Karpas-422 (cell line): ENCODE data around the gene TMEM132C. TPM values are rescaled to one million over a fixed set of nuclear protein-coding genes. Genes with fewer than 3 reads are reported as not detected.

ENCODE experiments used
- DNase-seq: peaks from one replicate; pipeline ENCODE4 v3.0.0-alpha.2; 2015
- H2AFZ ChIP-seq: fragments of 200-600 bp; sonication (generic); 2 replicates; pipeline ENCODE4 v1.6.1; 2014; ENCODE audit warnings: antibody characterized with exemption, low read length, mixed read lengths
- H3K27ac ChIP-seq: fragments of 200-600 bp; sonication (generic); 2 replicates; pipeline ENCODE4 v1.5.1; 2014; ENCODE audit warnings: mild to moderate bottlenecking, low read length, moderate library complexity
- H3K27me3 ChIP-seq: fragments of 200-600 bp; sonication (generic); 2 replicates; pipeline ENCODE4 v1.6.1; 2014; ENCODE audit warnings: low read length, mixed read lengths
- H3K36me3 ChIP-seq: fragments of 200-600 bp; sonication (generic); 2 replicates; pipeline ENCODE4 v1.6.1; 2014; ENCODE audit warnings: low read length, mixed read lengths; ENCODE audit not compliant: insufficient read depth
- H3K4me1 ChIP-seq: fragments of 200-600 bp; sonication (generic); 2 replicates; pipeline ENCODE4 v1.6.1; 2014; ENCODE audit warnings: mild to moderate bottlenecking, low read length, mixed read lengths
- H3K4me2 ChIP-seq: fragments of 200-600 bp; sonication (generic); 2 replicates; pipeline ENCODE4 v1.6.1; 2014; ENCODE audit warnings: low read length, low read depth, mild to moderate bottlenecking; ENCODE audit not compliant: poor library complexity, severe bottlenecking
- H3K4me3 ChIP-seq: fragments of 200-600 bp; sonication (generic); 2 replicates; pipeline ENCODE4 v1.5.1; 2014; ENCODE audit warnings: mild to moderate bottlenecking, antibody characterized with exemption, low read length, mixed read lengths
- H3K79me2 ChIP-seq: fragments of 200-600 bp; sonication (generic); 2 replicates; pipeline ENCODE4 v1.6.1; 2014; ENCODE audit warnings: mild to moderate bottlenecking, low read length, mixed read lengths
- H3K9ac ChIP-seq: fragments of 200-600 bp; sonication (generic); 2 replicates; pipeline ENCODE4 v1.6.0; 2014; ENCODE audit warnings: low read length
- H3K9me2 ChIP-seq: fragments of 200-600 bp; sonication (generic), shearing (Covaris generic); replicated peaks from 2 replicates; pipeline ENCODE4 v1.6.0; 2014; ENCODE audit warnings: mild to moderate bottlenecking, low read length, moderate library complexity; ENCODE audit not compliant: insufficient read depth
- H3K9me3 ChIP-seq: fragments of 300-700, 200-600 bp; sonication (generic); 2 replicates; pipeline ENCODE4 v1.6.1; 2014; ENCODE audit warnings: low read length, mixed read lengths
- H4K20me1 ChIP-seq: fragments of 200-600 bp; sonication (generic); 2 replicates; pipeline ENCODE4 v1.6.1; 2014; ENCODE audit warnings: mild to moderate bottlenecking, antibody characterized with exemption, low read length, low read depth; ENCODE audit not compliant: insufficient read depth
- total RNA-seq: library from RNA; depleted of rRNA; stranded (reverse); fragments of >200 nt; shearing (Covaris generic); gene quantifications from 2 replicates; pipeline ENCODE4 v1.2.3, GENCODE V29; 2014; ENCODE audit warnings: low replicate concordance

The TMEM132C gene
- total RNA-seq, 1 experiment from 2014 or later = not detected

GRCh38 chr12:128365032-128365431, 98.1 kb downstream of the TMEM132C start:
- H3K27me3 ChIP-seq = no peaks in the 10 kb centered on the region

GRCh38 chr12:128365651-128366231, 98.8 kb downstream of the TMEM132C start:
- no peak overlapping the region for H3K9ac ChIP-seq
- no peak overlapping the region for H3K27ac ChIP-seq
- no peaks in the 10 kb centered on the region for H4K20me1 ChIP-seq
- no peaks in the 10 kb centered on the region for H3K4me1 ChIP-seq
- no peak overlapping the region for H3K4me3 ChIP-seq
- H3K4me2 ChIP-seq = no peak overlapping the region
- H3K9me3 ChIP-seq = no peaks in the 10 kb centered on the region
- no peak overlapping the region for H2AFZ ChIP-seq
- H3K36me3 ChIP-seq = no peaks in the 10 kb centered on the region
- H3K9me2 ChIP-seq = no peaks in the 10 kb centered on the region
- H3K79me2 ChIP-seq = no peaks in the 10 kb centered on the region
- no peaks in the 10 kb centered on the region for H3K27me3 ChIP-seq
- DNase-seq = no peak

More at GRCh38 chr12:128365032-128365431, 98.1 kb downstream of the TMEM132C start:
- Histone ChIP-seq H4K20me1 (no peaks in the 10 kb centered on the region), H3K27ac (no peak overlapping the region), H3K9ac (no peak overlapping the region), H3K4me3 (no peak overlapping the region), H3K9me2 (no peaks in the 10 kb centered on the region), H3K4me1 (no peaks in the 10 kb centered on the region), H3K4me2 (no peak overlapping the region), H3K9me3 (no peaks in the 10 kb centered on the region), H2AFZ (no peak overlapping the region), H3K79me2 (no peaks in the 10 kb centered on the region), H3K36me3 (no peaks in the 10 kb centered on the region)
- no peak for DNase-seq

- Histone ChIP-seq H3K27me3 (no peaks in the 10 kb centered on the region), H3K36me3 (no peaks in the 10 kb centered on the region), H3K4me3 (no peak overlapping the region), H3K27ac (no peak overlapping the region), H3K9me2 (no peaks in the 10 kb centered on the region), H2AFZ (no peak overlapping the region), H3K9me3 (no peaks in the 10 kb centered on the region), H3K9ac (no peak overlapping the region), H3K79me2 (no peaks in the 10 kb centered on the region), H3K4me2 (no peak overlapping the region), H4K20me1 (no peaks in the 10 kb centered on the region), H3K4me1 (no peaks in the 10 kb centered on the region)
- no peak for DNase-seq
Measured at GRCh38 chr12:128367961-128368360, 101.0 kb downstream of the TMEM132C start.

- Histone ChIP-seq H3K4me3 (no peak overlapping the region), H3K4me2 (no peak overlapping the region)
Measured at GRCh38 chr12:128381541-128381940, 114.6 kb downstream of the TMEM132C start.

GRCh38 chr12:128381946-128382345, 115.0 kb downstream of the TMEM132C start:
- H3K4me3 ChIP-seq = no peak overlapping the region
- H2AFZ ChIP-seq = no peak overlapping the region
- no peaks in the 10 kb centered on the region for H4K20me1 ChIP-seq
- H3K9me2 ChIP-seq = no peaks in the 10 kb centered on the region
- H3K4me2 ChIP-seq = no peak overlapping the region
- H3K9ac ChIP-seq = no peak overlapping the region
- no peaks in the 10 kb centered on the region for H3K4me1 ChIP-seq
- H3K9me3 ChIP-seq = no peaks in the 10 kb centered on the region
- H3K27me3 ChIP-seq = no peaks in the 10 kb centered on the region
- no peaks in the 10 kb centered on the region for H3K36me3 ChIP-seq
- no peak for DNase-seq
- H3K79me2 ChIP-seq = no peaks in the 10 kb centered on the region
- no peak overlapping the region for H3K27ac ChIP-seq

More at GRCh38 chr12:128381541-128381940, 114.6 kb downstream of the TMEM132C start:
- no peaks in the 10 kb centered on the region for H3K36me3 ChIP-seq
- no peaks in the 10 kb centered on the region for H3K79me2 ChIP-seq
- H3K4me1 ChIP-seq = no peaks in the 10 kb centered on the region
- no peaks in the 10 kb centered on the region for H4K20me1 ChIP-seq
- H3K9me2 ChIP-seq = no peaks in the 10 kb centered on the region
- no peak overlapping the region for H3K27ac ChIP-seq
- DNase-seq = no peak
- H3K9me3 ChIP-seq = no peaks in the 10 kb centered on the region
- no peaks in the 10 kb centered on the region for H3K27me3 ChIP-seq
- H2AFZ ChIP-seq = no peak overlapping the region
- no peak overlapping the region for H3K9ac ChIP-seq

GRCh38 chr12:128382946-128383345, 116.0 kb downstream of the TMEM132C start:
- Histone ChIP-seq H3K9me2 (no peaks in the 10 kb centered on the region), H3K27ac (no peak overlapping the region)

GRCh38 chr12:128383357-128383937, 116.5 kb downstream of the TMEM132C start:
- no peak overlapping the region for H3K4me2 ChIP-seq
- H2AFZ ChIP-seq = no peak overlapping the region
- no peaks in the 10 kb centered on the region for H4K20me1 ChIP-seq
- no peak overlapping the region for H3K9ac ChIP-seq
- H3K79me2 ChIP-seq = no peaks in the 10 kb centered on the region
- H3K4me3 ChIP-seq = no peak overlapping the region
- H3K9me3 ChIP-seq = no peaks in the 10 kb centered on the region
- no peaks in the 10 kb centered on the region for H3K27me3 ChIP-seq
- no peaks in the 10 kb centered on the region for H3K4me1 ChIP-seq
- no peak for DNase-seq
- H3K9me2 ChIP-seq = no peaks in the 10 kb centered on the region
- H3K27ac ChIP-seq = no peak overlapping the region
- no peaks in the 10 kb centered on the region for H3K36me3 ChIP-seq

More at GRCh38 chr12:128382946-128383345, 116.0 kb downstream of the TMEM132C start:
- Histone ChIP-seq H4K20me1 (no peaks in the 10 kb centered on the region), H3K4me2 (no peak overlapping the region), H3K4me3 (no peak overlapping the region), H3K36me3 (no peaks in the 10 kb centered on the region), H3K79me2 (no peaks in the 10 kb centered on the region), H3K9me3 (no peaks in the 10 kb centered on the region), H3K4me1 (no peaks in the 10 kb centered on the region), H3K9ac (no peak overlapping the region), H3K27me3 (no peaks in the 10 kb centered on the region), H2AFZ (no peak overlapping the region)
- no peak for DNase-seq

- DNase-seq = no peak
- H3K9ac ChIP-seq = no peak overlapping the region
- H4K20me1 ChIP-seq = no peaks in the 10 kb centered on the region
Measured at GRCh38 chr12:128385736-128386135, 118.8 kb downstream of the TMEM132C start.

More at GRCh38 chr12:128385736-128386135, 118.8 kb downstream of the TMEM132C start:
- Histone ChIP-seq H3K4me1 (no peaks in the 10 kb centered on the region), H3K79me2 (no peaks in the 10 kb centered on the region), H3K27me3 (no peaks in the 10 kb centered on the region), H3K9me3 (no peaks in the 10 kb centered on the region), H3K9me2 (no peaks in the 10 kb centered on the region), H2AFZ (no peak overlapping the region), H3K27ac (no peak overlapping the region), H3K4me3 (no peak overlapping the region), H3K4me2 (no peak overlapping the region), H3K36me3 (no peaks in the 10 kb centered on the region)
